GM23248 (cell line): Measurements from ENCODE around the gene KLHL8. TPM values are rescaled to one million over a fixed set of nuclear protein-coding genes. Genes with fewer than 3 reads are reported as not detected.

Experiments
- DNase-seq: peaks from one replicate; pipeline ENCODE4 v3.0.0-alpha.2; 2015
- H2AFZ ChIP-seq: fragments of 200-600 bp; sonication (generic); 2 replicates; pipeline ENCODE4 v1.6.1; 2016; ENCODE audit warnings: antibody characterized with exemption
- H3F3A ChIP-seq: fragments of 200-600 bp; sonication (generic); 2 replicates; pipeline ENCODE4 v1.6.1; 2016; ENCODE audit warnings: mild to moderate bottlenecking, antibody characterized with exemption, mixed run types; ENCODE audit not compliant: insufficient read depth
- H3K27ac ChIP-seq: fragments of 200-600 bp; sonication (generic); 2 replicates; pipeline ENCODE4 v1.5.1; 2016; ENCODE audit warnings: mild to moderate bottlenecking
- H3K27me3 ChIP-seq: fragments of 200-600 bp; sonication (generic); replicated peaks from 2 replicates; pipeline ENCODE4 v1.6.1; 2016; ENCODE audit warnings: mild to moderate bottlenecking; ENCODE audit not compliant: insufficient read depth
- H3K36me3 ChIP-seq: fragments of 200-600 bp; sonication (generic); 2 replicates; pipeline ENCODE4 v1.6.1; 2016; ENCODE audit warnings: low read depth, mild to moderate bottlenecking
- H3K4me1 ChIP-seq: fragments of 200-600 bp; sonication (generic); 2 replicates; pipeline ENCODE4 v1.6.1; 2016; ENCODE audit warnings: mild to moderate bottlenecking; ENCODE audit not compliant: insufficient read depth
- H3K4me2 ChIP-seq: fragments of 200-600 bp; sonication (generic); one replicate; pipeline ENCODE4 v1.6.1; 2016; ENCODE audit warnings: mild to moderate bottlenecking; ENCODE audit not compliant: unreplicated experiment
- H3K4me3 ChIP-seq: fragments of 200-600 bp; sonication (generic); 2 replicates; pipeline ENCODE4 v1.5.1; 2016; ENCODE audit warnings: mild to moderate bottlenecking
- H3K79me2 ChIP-seq: fragments of 200-600 bp; sonication (generic); 2 replicates; pipeline ENCODE4 v1.6.1; 2016; ENCODE audit warnings: mild to moderate bottlenecking; ENCODE audit not compliant: insufficient read depth
- H3K9ac ChIP-seq: fragments of 200-600 bp; sonication (generic); 2 replicates; pipeline ENCODE4 v1.6.1; 2016; ENCODE audit warnings: mild to moderate bottlenecking
- H3K9me2 ChIP-seq: fragments of 200-600 bp; sonication (generic); 2 replicates; pipeline ENCODE4 v1.6.1; 2016; ENCODE audit warnings: mixed run types, mild to moderate bottlenecking, moderate library complexity; ENCODE audit not compliant: insufficient read depth
- H3K9me3 ChIP-seq: fragments of 200-600 bp; sonication (generic); one replicate; pipeline ENCODE4 v1.6.1; 2017; ENCODE audit warnings: low read depth
- H4K20me1 ChIP-seq: fragments of 200-600 bp; sonication (generic); 2 replicates; pipeline ENCODE4 v1.6.0; 2016; ENCODE audit not compliant: insufficient read depth
- EZH2 ChIP-seq: fragments of 200-600 bp; sonication (generic); IDR thresholded peaks from 2 replicates; pipeline ENCODE4 v1.6.1; 2018; ENCODE audit warnings: antibody characterized with exemption, mild to moderate bottlenecking; ENCODE audit not compliant: insufficient read depth, poor library complexity, severe bottlenecking
- EZH2phosphoT487 ChIP-seq: fragments of 200-600 bp; sonication (generic); IDR thresholded peaks from 2 replicates; pipeline ENCODE4 v1.6.1; 2018; ENCODE audit warnings: antibody characterized with exemption, moderate library complexity, mild to moderate bottlenecking, low read depth; ENCODE audit not compliant: insufficient read depth
- WGBS, 2 experiments: methylation state at CpG; one replicate each; pipeline ENCODE4 v1.1.6; 2015 to 2017; ENCODE audit warnings: low lambda C conversion rate in 2 of 2, low coverage in 1 of 2; ENCODE audit errors: missing lambda C conversion rate in 2 of 2; 5-methylcytosine and 5-hydroxymethylcytosine counted together
- in situ Hi-C: fragments of 300-500 bp; cut with MboI; formaldehyde crosslinking; loops from 2 replicates; pipeline ENCODE4 v1.15.0; 2020
- polyA plus RNA-seq: library from polyadenylated mRNA; unstranded; fragments of >200 nt; fragmentation: Nextera tagmentation; extraction: Ambion mirVana; gene quantifications from 2 replicates; pipeline ENCODE4 v1.2.1, GENCODE V29; 2016
- total RNA-seq: library from RNA; depleted of rRNA; stranded (reverse); fragments of >200 nt; shearing (Covaris generic); gene quantifications from 2 replicates; pipeline ENCODE4 v1.2.3, GENCODE V29; 2014

KLHL8 gene
- total and polyA plus RNA-seq, 2 experiments from 2014 or later: 7.8 to 7.9 TPM

GRCh38 chr4:87204559-87204958 is 15.9 kb downstream of the KLHL8 start:
- Histone ChIP-seq H3K27me3 (no peaks in the 10 kb centered on the region), H2AFZ (no peak overlapping the region), H3K79me2 (peaks cover 79% of the 10 kb centered on the region), H3K4me3 (no peak overlapping the region), H3K4me2 (no peak overlapping the region), H3K9me2 (no peaks in the 10 kb centered on the region; the same call in 1 of the 2 replicates), H3K36me3 (no peaks in the 10 kb centered on the region), H3K9ac (no peak overlapping the region), H3F3A (no peaks in the 10 kb centered on the region), H3K27ac (no peak overlapping the region), H3K9me3 (no peaks in the 10 kb centered on the region), H4K20me1 (no peaks in the 10 kb centered on the region), H3K4me1 (peaks cover 9% of the 10 kb centered on the region; the same call in 1 of the 2 replicates)
- in situ Hi-C loops: no loop called here
- DNase-seq: no peak
- WGBS, 2 experiments: 44 to 62% methylated on average over 1 of the region's 1 CpG
- TF ChIP-seq EZH2: no peak
- no peak for TF ChIP-seq EZH2phosphoT487

- no peaks in the 10 kb centered on the region for H4K20me1 ChIP-seq
- H3K9ac ChIP-seq: no peak overlapping the region
- H3K9me3 ChIP-seq: no peaks in the 10 kb centered on the region
- H3K9me2 ChIP-seq: no peaks in the 10 kb centered on the region; the same call in 1 of the 2 replicates
- H3K27me3 ChIP-seq: no peaks in the 10 kb centered on the region
- no peak for DNase-seq
- no peaks in the 10 kb centered on the region for H3F3A ChIP-seq
- no peak overlapping the region for H3K4me3 ChIP-seq
- 97 to 100% methylated on average over 1 of the region's 1 CpG for WGBS, 2 experiments
- H3K27ac ChIP-seq: no peak overlapping the region
- TF ChIP-seq EZH2 (no peak), EZH2phosphoT487 (no peak)
- H3K4me2 ChIP-seq: no peak overlapping the region
- H3K36me3 ChIP-seq: no peaks in the 10 kb centered on the region
- no peaks in the 10 kb centered on the region for H3K4me1 ChIP-seq
- peaks cover 40% of the 10 kb centered on the region; the same call in 1 of the 2 replicates for H3K79me2 ChIP-seq
- H2AFZ ChIP-seq: no peak overlapping the region
- in situ Hi-C loops: no loop called here
These were observed 23.5 kb downstream of the KLHL8 start for GRCh38 chr4:87196927-87197326.

- Histone ChIP-seq H3K27me3 (no peaks in the 10 kb centered on the region), H3K4me1 (no peaks in the 10 kb centered on the region), H2AFZ (no peak overlapping the region), H3K9ac (no peak overlapping the region), H3K4me3 (no peak overlapping the region), H3K9me2 (no peaks in the 10 kb centered on the region; the same call in 1 of the 2 replicates), H3K4me2 (no peak overlapping the region), H3F3A (no peaks in the 10 kb centered on the region), H3K9me3 (no peaks in the 10 kb centered on the region), H4K20me1 (no peaks in the 10 kb centered on the region), H3K79me2 (peaks cover 33% of the 10 kb centered on the region; the same call in 1 of the 2 replicates), H3K36me3 (no peaks in the 10 kb centered on the region), H3K27ac (no peak overlapping the region)
- in situ Hi-C loops: no loop called here
- TF ChIP-seq EZH2 (no peak), EZH2phosphoT487 (no peak)
- 96 to 100% methylated on average over 2 of the region's 2 CpGs for WGBS, 2 experiments
- no peak for DNase-seq
These were observed 24.3 kb downstream of the KLHL8 start for GRCh38 chr4:87196146-87196545.

- Histone ChIP-seq H3K36me3 (no peaks in the 10 kb centered on the region), H2AFZ (no peak overlapping the region), H3K27me3 (no peaks in the 10 kb centered on the region), H3K27ac (no peak overlapping the region), H4K20me1 (no peaks in the 10 kb centered on the region), H3K4me1 (no peaks in the 10 kb centered on the region), H3K79me2 (peaks cover 12% of the 10 kb centered on the region; the same call in 1 of the 2 replicates), H3F3A (no peaks in the 10 kb centered on the region), H3K4me2 (no peak overlapping the region), H3K9me3 (no peaks in the 10 kb centered on the region), H3K4me3 (no peak overlapping the region), H3K9ac (no peak overlapping the region), H3K9me2 (no peaks in the 10 kb centered on the region)
- in situ Hi-C loops: no loop called here
- TF ChIP-seq EZH2phosphoT487: no peak
- TF ChIP-seq EZH2: no peak
- no peak for DNase-seq
- WGBS, 2 experiments: 91 to 96% methylated on average over 4 of the region's 4 CpGs
These were observed 26.3 kb downstream of the KLHL8 start for GRCh38 chr4:87193958-87194675.
